Islet of Langerhans (tissue), 1 donor: Measurements from ENCODE around the gene RNF5.

ENCODE experiments used
- FAIRE-seq: peaks from one replicate; lab custom pipeline; 2011; peaks lifted over from hg19 to GRCh38; lab: Jason Lieb, UNC

Gene RNF5

GRCh38 chr6:32152769-32153563 lies 25.2 kb upstream of the RNF5 start:
- no peak for FAIRE-seq

- no peak for FAIRE-seq
Measured at GRCh38 chr6:32153564-32154513, 24.4 kb upstream of the RNF5 start, which contains the start of gene PPT2. TSS of gene PPT2 (plus strand) at chr6:32154141. CDS start at chr6:32154595, 454 bp downstream.

GRCh38 chr6:32154514-32155161 lies 23.6 kb upstream of the RNF5 start:
- no peak for FAIRE-seq

GRCh38 chr6:32156891-32157290 lies 21.3 kb upstream of the RNF5 start:
- no peak for FAIRE-seq

DNA sequence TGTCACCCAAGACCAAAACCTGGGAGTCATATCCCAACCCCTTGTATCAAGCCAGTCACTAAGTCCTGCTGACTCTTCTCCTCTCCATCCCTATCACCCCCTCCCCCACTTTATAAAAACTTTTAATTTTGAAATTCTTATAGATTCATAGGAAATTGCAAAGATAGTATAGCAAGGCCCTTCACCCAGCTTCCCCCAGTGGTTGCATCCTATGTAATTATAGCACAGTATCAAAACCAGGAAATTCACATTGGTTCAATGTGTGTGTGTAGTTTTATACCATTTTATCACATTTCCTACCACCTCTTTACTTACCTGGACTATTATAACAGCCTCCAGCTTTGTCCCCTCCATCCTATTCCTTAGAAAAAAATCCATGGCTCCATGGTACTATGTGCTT lies 20.2 kb upstream of the RNF5 start:
- FAIRE-seq = no peak

DNA sequence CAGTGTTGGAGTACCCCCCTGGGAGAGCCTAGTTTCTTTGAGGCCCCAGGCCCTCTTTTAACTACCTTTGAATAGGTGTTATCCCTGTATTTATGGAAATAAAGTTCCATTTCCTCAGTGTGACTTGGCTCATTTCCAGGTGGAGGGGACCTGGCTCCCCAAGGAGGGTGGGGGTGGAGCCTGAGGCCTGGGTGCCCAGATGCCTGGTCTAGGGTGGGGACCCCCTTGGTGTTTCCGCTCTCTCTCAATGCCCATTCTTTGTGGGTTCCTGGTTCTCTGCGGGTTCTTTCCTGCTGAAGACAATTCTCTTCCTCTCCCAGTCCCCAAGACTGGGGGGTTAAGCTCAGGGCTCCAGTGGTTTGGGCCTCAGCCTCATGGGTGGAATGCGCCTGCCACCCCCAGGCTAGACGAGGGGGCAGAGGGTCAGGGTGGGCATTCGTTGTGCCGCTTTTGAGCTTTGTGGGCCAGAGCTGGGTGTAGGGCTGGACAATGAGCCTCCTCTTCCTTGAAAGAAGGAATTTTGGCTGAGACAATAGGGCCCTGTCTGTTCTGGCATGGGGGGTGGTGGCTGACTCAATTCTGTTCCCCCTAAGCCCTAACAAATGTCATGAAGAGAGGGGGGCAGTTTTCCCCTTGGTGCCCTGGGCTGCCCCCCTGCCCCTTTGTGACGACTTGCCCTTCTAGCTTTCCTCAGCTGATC lies 14.5 kb upstream of the RNF5 start:
- FAIRE-seq = no peak

DNA sequence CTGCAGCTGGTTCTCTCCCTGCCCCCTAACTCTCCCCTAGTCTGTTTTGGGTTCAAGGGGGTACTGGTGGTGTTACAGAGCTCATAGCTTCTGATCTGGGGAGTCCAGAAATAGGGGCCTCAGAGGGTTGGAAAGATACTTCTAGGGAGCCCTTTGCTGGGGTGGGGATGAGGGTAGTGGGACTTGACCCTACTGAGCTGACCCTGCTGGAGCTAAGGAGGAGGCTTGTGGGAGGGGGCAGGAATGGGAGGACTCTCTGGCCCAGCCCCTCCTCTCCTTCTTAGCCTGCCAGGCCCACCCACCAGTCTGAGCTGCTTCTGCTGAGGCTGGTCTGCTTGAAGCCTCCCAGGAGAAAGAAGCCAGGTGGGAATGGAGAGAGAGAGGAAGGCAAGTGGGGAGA lies 13.9 kb upstream of the RNF5 start, which contains the start of gene EGFL8:
Gene EGFL8 (plus strand): TSS at position 301 of the 400 bp plus-strand sequence. CDS start 1,571 bp downstream, outside the sequence.
- no peak for FAIRE-seq

GRCh38 chr6:32166411-32167061 lies 11.7 kb upstream of the RNF5 start:
- FAIRE-seq = no peak

DNA sequence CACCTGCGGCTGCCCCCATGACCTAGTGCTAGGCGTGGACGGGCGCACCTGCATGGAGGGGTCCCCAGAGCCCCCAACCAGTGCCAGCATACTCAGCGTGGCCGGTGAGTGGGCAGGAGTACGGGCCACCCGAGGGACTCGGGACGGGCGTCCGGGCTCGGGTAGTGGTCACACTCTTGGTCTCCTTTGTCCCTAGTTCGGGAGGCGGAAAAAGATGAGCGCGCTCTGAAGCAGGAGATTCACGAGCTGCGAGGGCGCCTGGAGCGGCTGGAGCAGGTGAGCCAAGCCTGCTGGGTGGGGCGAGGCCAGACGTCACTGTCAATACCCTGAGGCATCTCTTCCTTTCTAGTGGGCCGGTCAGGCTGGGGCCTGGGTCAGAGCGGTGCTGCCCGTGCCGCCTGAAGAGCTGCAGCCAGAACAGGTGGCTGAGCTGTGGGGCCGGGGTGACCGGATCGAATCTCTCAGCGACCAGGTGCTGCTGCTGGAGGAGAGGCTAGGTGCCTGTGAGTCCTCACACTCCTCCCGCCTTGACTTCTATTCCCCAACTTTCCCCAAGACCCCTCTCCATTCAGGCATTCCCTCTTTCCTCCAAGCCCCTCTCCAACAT lies 10.9 kb upstream of the RNF5 start:
- FAIRE-seq = no peak

DNA sequence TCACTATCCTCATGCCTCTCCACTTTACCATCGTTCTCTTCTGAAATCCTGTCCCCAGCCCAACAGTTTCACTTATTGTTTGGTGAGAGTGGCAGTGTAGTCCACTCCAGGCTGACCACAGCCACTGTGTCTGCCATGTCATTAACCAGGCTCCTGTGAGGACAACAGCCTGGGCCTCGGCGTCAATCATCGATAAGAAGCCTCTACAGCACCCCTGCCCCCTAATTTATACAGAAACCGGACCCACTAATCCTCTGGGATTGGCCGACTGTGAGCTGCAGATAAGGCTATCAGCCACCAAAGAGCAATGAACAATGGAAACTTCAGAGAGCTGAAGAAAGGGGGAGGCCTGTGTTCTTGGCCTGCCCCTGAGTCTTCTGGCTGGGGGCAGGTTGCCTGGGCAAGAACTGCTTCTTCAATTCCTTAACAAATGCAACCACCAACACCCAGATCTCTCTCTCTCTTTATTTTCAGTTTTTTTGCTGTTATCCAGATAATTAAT lies 10.4 kb upstream of the RNF5 start:
- FAIRE-seq = no peak

GRCh38 chr6:32168350-32168749 lies 9.9 kb upstream of the RNF5 start:
- FAIRE-seq = no peak

- FAIRE-seq = no peak
Measured at GRCh38 chr6:32168807-32169591, 9.2 kb upstream of the RNF5 start.

- FAIRE-seq = no peak
Measured at GRCh38 chr6:32170294-32170693, 7.9 kb upstream of the RNF5 start.

- no peak for FAIRE-seq
Measured at GRCh38 chr6:32171234-32171633, 7.0 kb upstream of the RNF5 start.

GRCh38 chr6:32173051-32173727 lies 5.0 kb upstream of the RNF5 start:
- FAIRE-seq = no peak

GRCh38 chr6:32174416-32174815 lies 3.8 kb upstream of the RNF5 start:
- no peak for FAIRE-seq

- no peak for FAIRE-seq
Measured at GRCh38 chr6:32175322-32175710, 2.9 kb upstream of the RNF5 start.

DNA sequence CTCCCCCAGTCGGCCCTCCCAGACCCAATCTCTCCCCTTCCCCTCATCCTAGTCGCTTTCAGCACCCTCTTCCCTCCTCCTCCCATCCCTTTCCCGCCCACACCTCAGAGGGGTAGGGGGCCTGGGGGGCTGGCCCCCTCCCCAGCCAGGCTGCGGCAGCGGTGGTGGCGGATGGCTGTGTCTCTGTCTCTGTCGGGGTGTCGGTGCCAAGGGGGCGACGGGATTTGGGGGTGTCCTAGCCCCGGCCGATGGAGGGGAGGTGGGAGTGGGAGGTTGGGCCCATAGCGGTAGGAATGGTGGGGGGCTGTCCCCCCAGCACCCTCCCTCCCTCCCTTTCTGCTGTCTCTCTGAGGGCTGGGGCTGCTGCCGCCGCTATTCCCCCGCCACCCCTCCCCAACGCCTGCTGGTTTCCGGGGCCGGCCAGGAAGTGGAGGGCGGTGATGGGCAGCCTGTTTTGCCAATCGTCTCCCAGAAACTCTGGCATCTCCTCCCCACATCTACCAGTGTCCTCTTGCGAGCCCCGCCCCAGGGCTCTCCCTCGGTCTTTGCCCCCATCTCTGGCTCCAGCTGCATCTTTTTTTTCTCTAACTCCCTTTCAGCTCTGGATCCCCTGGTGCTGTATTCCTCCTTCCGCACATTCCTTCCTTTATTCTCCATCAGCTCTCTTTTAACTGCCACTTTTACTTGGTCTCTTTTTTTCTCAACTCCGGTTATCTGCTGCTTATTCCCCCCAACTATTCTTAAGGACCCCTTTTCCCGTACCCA lies 2.3 kb upstream of the RNF5 start, which contains the start of gene AGPAT1:
Gene AGPAT1 (minus strand): TSS at position 374 of the 765 bp plus-strand sequence. CDS start 4,588 bp downstream, outside the sequence.
- no peak for FAIRE-seq
